ENCODE measurements around the gene LIM2.

LIM2 gene

GRCh38 chr19:51364200-51365106 lies 23.3 kb downstream of the LIM2 start:
- H3K36me3 ChIP-seq (replicated peaks; ENCODE audit: insufficient read depth, low read length): no peaks in the 10 kb centered on the region
- H2AFZ ChIP-seq (ENCODE audit: low read length): no peak overlapping the region
- DNase-seq: no peak
- H3K9me2 ChIP-seq (replicated peaks; ENCODE audit: insufficient read depth, low read length): no peaks in the 10 kb centered on the region
- H3K27ac ChIP-seq (ENCODE audit: low read length): no peak overlapping the region
- H3K4me1 ChIP-seq (ENCODE audit: low read length): no peaks in the 10 kb centered on the region
- H3F3A ChIP-seq (ENCODE audit: insufficient read depth, low read length): no peaks in the 10 kb centered on the region
- H3K9ac ChIP-seq (ENCODE audit: low read length): no peak overlapping the region
- H3K79me2 ChIP-seq (ENCODE audit: low read length): no peaks in the 10 kb centered on the region
- no peak overlapping the region for H3K4me2 ChIP-seq (ENCODE audit: low read depth, low read length)
- H3K27me3 ChIP-seq (replicated peaks; ENCODE audit: insufficient read depth, low read length): no peaks in the 10 kb centered on the region
- no peaks in the 10 kb centered on the region for H4K20me1 ChIP-seq (ENCODE audit: insufficient read depth, low read length)
- TF ChIP-seq CTCF (IDR thresholded peaks at IDR 0.05; ENCODE audit: low read length) (no peak), EZH2phosphoT487 (IDR thresholded peaks at IDR 0.05; ENCODE audit: low read length) (no peak), EZH2 (optimal IDR thresholded peaks at IDR 0.05; ENCODE audit: low read depth, low read length) (no peak)
- H3K9me3 ChIP-seq (replicated peaks; ENCODE audit: insufficient read depth, low read length): no peaks in the 10 kb centered on the region
- H3K4me3 ChIP-seq (ENCODE audit: low read length): no peak overlapping the region

- Histone ChIP-seq H3K4me1 (ENCODE audit: low read length) (no peaks in the 10 kb centered on the region), H3K27ac (ENCODE audit: low read length) (no peak overlapping the region), H3K9ac (ENCODE audit: low read length) (no peak overlapping the region)
Measured at GRCh38 chr19:51361239-51361638, 26.5 kb downstream of the LIM2 start.

GRCh38 chr19:51359294-51359693 lies 28.5 kb downstream of the LIM2 start:
- TF ChIP-seq EZH2 (optimal IDR thresholded peaks at IDR 0.05; ENCODE audit: low read depth, low read length) (no peak), CTCF (IDR thresholded peaks at IDR 0.05; ENCODE audit: low read length) (no peak), EZH2phosphoT487 (IDR thresholded peaks at IDR 0.05; ENCODE audit: low read length) (no peak)
- no peaks in the 10 kb centered on the region for H3K36me3 ChIP-seq (replicated peaks; ENCODE audit: insufficient read depth, low read length)
- no peak overlapping the region for H2AFZ ChIP-seq (ENCODE audit: low read length)
- no peak for DNase-seq
- no peak overlapping the region for H3K4me2 ChIP-seq (ENCODE audit: low read depth, low read length)
- no peak overlapping the region for H3K4me3 ChIP-seq (ENCODE audit: low read length)
- no peak overlapping the region for H3K9ac ChIP-seq (ENCODE audit: low read length)
- H3K9me2 ChIP-seq (replicated peaks; ENCODE audit: insufficient read depth, low read length): no peaks in the 10 kb centered on the region
- no peaks in the 10 kb centered on the region for H3K79me2 ChIP-seq (ENCODE audit: low read length)
- H3K27ac ChIP-seq (ENCODE audit: low read length): no peak overlapping the region
- H3K4me1 ChIP-seq (ENCODE audit: low read length): no peaks in the 10 kb centered on the region
- H3K9me3 ChIP-seq (replicated peaks; ENCODE audit: insufficient read depth, low read length): no peaks in the 10 kb centered on the region
- no peaks in the 10 kb centered on the region for H3K27me3 ChIP-seq (replicated peaks; ENCODE audit: insufficient read depth, low read length)
- no peaks in the 10 kb centered on the region for H3F3A ChIP-seq (ENCODE audit: insufficient read depth, low read length)
- no peaks in the 10 kb centered on the region for H4K20me1 ChIP-seq (ENCODE audit: insufficient read depth, low read length)

More at GRCh38 chr19:51361239-51361638, 26.5 kb downstream of the LIM2 start:
- Histone ChIP-seq H3K9me3 (replicated peaks; ENCODE audit: insufficient read depth, low read length) (no peaks in the 10 kb centered on the region), H3K4me3 (ENCODE audit: low read length) (no peak overlapping the region), H4K20me1 (ENCODE audit: insufficient read depth, low read length) (no peaks in the 10 kb centered on the region), H3F3A (ENCODE audit: insufficient read depth, low read length) (no peaks in the 10 kb centered on the region), H3K27me3 (replicated peaks; ENCODE audit: insufficient read depth, low read length) (no peaks in the 10 kb centered on the region), H2AFZ (ENCODE audit: low read length) (no peak overlapping the region), H3K4me2 (ENCODE audit: low read depth, low read length) (no peak overlapping the region), H3K36me3 (replicated peaks; ENCODE audit: insufficient read depth, low read length) (no peaks in the 10 kb centered on the region), H3K9me2 (replicated peaks; ENCODE audit: insufficient read depth, low read length) (no peaks in the 10 kb centered on the region), H3K79me2 (ENCODE audit: low read length) (no peaks in the 10 kb centered on the region)
- no peak for DNase-seq
- TF ChIP-seq EZH2phosphoT487 (IDR thresholded peaks at IDR 0.05; ENCODE audit: low read length) (no peak), CTCF (IDR thresholded peaks at IDR 0.05; ENCODE audit: low read length) (no peak), EZH2 (optimal IDR thresholded peaks at IDR 0.05; ENCODE audit: low read depth, low read length) (no peak)

Data from MM.1S (cell line).